HG02970 (cell line): ENCODE results near the gene DCTN3.

Experiments
- ATAC-seq: cut with Tn5 transposase; IDR thresholded peaks from one replicate; pipeline ENCODE4 v1.9.1; 2021; ENCODE audit warnings: mild to moderate bottlenecking, moderate library complexity, moderate number of reproducible peaks; ENCODE audit not compliant: unreplicated experiment, low FRiP score

Gene DCTN3

GRCh38 chr9:34591917-34592866, 28.1 kb downstream of the DCTN3 start:
- ATAC-seq, result no peak

- no peak for ATAC-seq
These were observed 28.9 kb downstream of the DCTN3 start for GRCh38 chr9:34591248-34591916.

- ATAC-seq, result no peak
These were observed 29.7 kb downstream of the DCTN3 start for GRCh38 chr9:34590381-34591247.

- ATAC-seq, result no peak
These were observed 30.5 kb downstream of the DCTN3 start, which contains the start of gene CNTFR for GRCh38 chr9:34589636-34590380. Gene CNTFR (minus strand): TSS chr9:34589724. CDS start chr9:34568981, 20,743 bp downstream.

GRCh38 chr9:34588671-34589635, 31.3 kb downstream of the DCTN3 start:
- ATAC-seq, result no peak

GRCh38 chr9:34587271-34587670, 33.0 kb downstream of the DCTN3 start:
- no peak for ATAC-seq

GRCh38 chr9:34585946-34586669, 34.2 kb downstream of the DCTN3 start:
- ATAC-seq, result no peak

GRCh38 chr9:34584970-34585369, 35.3 kb downstream of the DCTN3 start:
- ATAC-seq, result no peak

- no peak for ATAC-seq
These were observed 37.5 kb downstream of the DCTN3 start for GRCh38 chr9:34582787-34583186.

GRCh38 chr9:34581318-34581717, 39.0 kb downstream of the DCTN3 start:
- ATAC-seq, result no peak

- ATAC-seq, result no peak
These were observed 39.9 kb downstream of the DCTN3 start for GRCh38 chr9:34580358-34580757.

GRCh38 chr9:34579808-34580163, 40.5 kb downstream of the DCTN3 start:
- no peak for ATAC-seq

GRCh38 chr9:34579104-34579807, 41.0 kb downstream of the DCTN3 start:
- no peak for ATAC-seq

GRCh38 chr9:34578241-34579103, 41.8 kb downstream of the DCTN3 start:
- ATAC-seq, result no peak

- ATAC-seq, result no peak
These were observed 42.7 kb downstream of the DCTN3 start for GRCh38 chr9:34577400-34578240.
